Right lobe of liver (tissue), 4 donors: ENCODE results near the gene TESPA1.

ENCODE experiments used
- POLR2A ChIP-seq: fragments of 450-650 bp; IDR thresholded peaks from one replicate; pipeline ENCODE4 v1.6.1; 2017; ENCODE audit warnings: antibody characterized with exemption, mild to moderate bottlenecking
- TF ChIP-seq, protein P1 (sequence below), 4 donors: fragments of 200-600 bp in 3 of 4; fragments of 450-650 bp in 1 of 4; IDR thresholded peaks; one replicate each; pipeline versions ENCODE4 v1.5.1 to v1.8.0; 2016 to 2022; ENCODE audit warnings: antibody characterized with exemption in 4 of 4, mild to moderate bottlenecking in 2 of 4
- donor health status: DM: no; HTN: no; CAD: no.
- donor health status: DM: no; HTN: no; CAD: no.
- donor health status: DM: no; HTN: yes; CAD: no.

DNA sequence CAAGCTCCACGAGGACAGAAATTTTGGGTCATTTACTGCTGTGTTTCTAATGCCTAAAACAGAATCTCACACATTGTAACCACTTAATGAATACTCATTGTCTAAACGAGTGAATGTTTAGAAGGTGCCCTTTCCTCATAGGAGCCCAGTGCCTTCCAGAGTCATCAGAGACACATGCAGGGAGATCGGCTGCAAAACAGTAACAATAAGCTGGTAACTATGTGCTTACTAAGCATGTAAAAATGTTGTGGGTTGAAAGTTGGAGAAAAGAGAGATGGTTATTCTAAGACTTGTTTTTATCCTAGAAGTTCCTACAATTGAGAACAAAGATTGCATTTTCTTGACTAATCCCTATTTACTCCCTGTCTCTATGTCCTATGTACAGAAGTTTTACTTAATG is 7.4 kb downstream of the TESPA1 start:
- TF ChIP-seq, protein P1, sequence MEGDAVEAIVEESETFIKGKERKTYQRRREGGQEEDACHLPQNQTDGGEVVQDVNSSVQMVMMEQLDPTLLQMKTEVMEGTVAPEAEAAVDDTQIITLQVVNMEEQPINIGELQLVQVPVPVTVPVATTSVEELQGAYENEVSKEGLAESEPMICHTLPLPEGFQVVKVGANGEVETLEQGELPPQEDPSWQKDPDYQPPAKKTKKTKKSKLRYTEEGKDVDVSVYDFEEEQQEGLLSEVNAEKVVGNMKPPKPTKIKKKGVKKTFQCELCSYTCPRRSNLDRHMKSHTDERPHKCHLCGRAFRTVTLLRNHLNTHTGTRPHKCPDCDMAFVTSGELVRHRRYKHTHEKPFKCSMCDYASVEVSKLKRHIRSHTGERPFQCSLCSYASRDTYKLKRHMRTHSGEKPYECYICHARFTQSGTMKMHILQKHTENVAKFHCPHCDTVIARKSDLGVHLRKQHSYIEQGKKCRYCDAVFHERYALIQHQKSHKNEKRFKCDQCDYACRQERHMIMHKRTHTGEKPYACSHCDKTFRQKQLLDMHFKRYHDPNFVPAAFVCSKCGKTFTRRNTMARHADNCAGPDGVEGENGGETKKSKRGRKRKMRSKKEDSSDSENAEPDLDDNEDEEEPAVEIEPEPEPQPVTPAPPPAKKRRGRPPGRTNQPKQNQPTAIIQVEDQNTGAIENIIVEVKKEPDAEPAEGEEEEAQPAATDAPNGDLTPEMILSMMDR (IDR thresholded peaks at IDR 0.05) = no peak
- no peak for TF ChIP-seq POLR2A
